NAMALWA (cell line): ENCODE results near the gene NAA30.
"Not testable (repeated sequence)": the region's sequence is repeated elsewhere in the genome, so short reads cannot be mapped to it uniquely, and the experiment has no call there.

Source experiments
- DNase-seq: peaks from one replicate; pipeline ENCODE4 v3.0.0-alpha.2; 2015; ENCODE audit warnings: low spot score

Gene NAA30

DNA sequence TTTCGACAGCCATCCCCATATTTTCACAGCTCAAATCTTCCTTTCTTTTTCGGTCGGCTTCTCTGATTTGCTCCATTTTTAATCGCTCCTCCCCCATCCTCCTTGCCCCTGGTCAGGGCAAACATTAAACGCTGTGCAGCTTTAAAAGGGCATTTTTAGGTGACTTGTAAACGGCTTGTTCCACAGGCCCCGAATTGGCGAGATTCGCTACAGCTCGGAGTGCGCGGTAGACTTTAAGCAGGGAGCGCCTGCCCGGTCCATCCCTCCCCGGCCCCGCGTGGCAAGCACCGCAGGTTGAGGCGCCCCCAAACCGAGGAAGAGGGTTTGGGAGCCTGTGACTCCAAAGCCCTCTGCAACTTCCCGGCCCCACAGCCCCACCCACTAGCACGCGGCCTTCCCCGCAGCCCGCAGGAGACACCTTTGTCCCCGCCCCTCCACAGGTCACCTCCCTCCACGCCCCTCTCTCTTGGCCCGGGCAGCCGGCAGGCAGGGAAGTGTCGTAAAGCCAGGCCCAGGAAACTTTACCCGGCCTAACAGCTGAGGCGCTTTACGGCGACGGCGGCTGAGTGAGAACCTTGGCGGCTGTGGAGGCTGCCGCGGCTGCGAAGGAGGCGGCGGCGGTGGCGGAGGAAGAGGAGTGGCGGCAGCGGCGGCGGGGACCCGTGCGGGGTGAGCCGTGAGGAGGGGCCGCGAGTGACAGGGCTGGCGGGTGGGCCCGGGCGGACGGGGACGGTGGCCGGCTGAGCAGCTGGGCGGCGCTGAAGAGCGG, at the start of gene NAA30:
Gene NAA30, plus strand, starts transcription at position 550 of the 769 bp plus-strand sequence. CDS start 372 bp downstream, outside the sequence.
- DNase-seq: peak; percentile 89

DNA sequence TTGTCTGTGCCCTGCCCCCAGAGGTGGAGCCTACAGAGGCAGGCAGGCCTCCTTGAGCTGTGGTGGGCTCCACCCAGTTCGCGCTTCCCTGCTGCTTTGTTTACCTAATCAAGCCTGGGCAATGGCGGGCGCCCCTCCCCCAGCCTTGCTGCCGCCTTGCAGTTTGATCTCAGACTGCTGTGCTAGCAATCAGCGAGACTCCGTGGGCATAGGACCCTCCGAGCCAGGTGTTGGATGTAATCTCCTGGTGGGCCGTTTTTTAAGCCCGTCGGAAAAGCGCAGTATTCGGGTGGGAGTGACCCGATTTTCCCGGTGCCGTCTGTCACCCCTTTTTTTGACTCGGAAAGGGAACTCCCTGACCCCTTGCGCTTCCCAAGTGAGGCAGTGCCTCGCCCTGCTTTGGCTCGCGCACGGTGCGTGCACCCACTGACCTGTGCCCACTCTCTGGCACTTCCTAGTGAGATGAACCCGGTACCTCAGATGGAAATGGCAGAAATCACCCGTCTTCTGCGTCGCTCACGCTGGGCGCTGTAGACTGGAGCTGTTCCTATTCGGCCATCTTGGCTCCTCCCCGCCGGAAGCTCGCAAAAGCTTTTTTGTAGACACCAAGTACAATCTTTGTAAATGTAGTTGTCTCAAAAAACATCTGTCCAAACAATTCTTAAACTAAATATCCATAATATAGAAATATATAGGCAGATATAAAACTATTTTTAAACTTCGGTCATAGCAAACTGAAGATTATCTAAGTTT, 46.7 kb upstream of the NAA30 start:
- DNase-seq: not testable (repeated sequence)

DNA sequence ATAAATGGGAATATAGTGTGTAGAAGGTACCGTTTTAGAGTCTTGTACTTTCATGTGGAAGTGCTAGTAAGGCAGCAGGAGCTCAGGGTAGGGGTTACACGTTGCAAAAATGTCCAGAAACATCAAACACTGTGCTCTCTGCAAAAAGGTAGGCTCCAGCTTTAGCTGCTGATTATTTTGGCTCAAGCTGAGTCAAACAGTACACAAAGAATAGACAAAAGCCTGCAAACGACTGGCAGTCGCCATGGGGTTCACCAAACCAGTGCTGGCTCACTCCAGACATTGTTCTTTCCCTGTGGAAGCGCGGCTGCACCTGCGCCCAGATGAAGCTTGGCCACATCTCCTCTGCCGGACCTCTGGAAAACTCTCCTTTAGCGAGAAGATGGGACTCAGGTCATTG, 45.3 kb upstream of the NAA30 start:
- DNase-seq: no peak

DNA sequence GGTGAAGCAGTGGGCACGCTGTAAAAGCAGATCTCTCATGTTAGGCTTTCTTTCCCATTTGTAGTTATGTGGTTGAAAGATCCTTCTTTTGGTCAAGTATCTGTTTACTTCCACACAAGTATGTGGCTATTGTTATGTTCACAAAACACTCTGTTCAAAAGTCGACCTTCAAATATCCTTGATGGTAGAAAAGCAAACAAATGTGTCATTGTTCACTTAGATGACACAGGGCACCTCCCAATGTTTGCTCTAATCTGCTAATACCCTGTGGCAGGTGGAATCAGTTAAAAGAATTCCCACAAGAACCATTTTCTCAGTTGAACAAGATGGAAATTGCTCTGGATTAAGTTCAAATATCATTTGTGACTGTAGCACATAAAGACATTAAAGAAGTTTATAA, 43.6 kb upstream of the NAA30 start:
- no peak for DNase-seq

DNA sequence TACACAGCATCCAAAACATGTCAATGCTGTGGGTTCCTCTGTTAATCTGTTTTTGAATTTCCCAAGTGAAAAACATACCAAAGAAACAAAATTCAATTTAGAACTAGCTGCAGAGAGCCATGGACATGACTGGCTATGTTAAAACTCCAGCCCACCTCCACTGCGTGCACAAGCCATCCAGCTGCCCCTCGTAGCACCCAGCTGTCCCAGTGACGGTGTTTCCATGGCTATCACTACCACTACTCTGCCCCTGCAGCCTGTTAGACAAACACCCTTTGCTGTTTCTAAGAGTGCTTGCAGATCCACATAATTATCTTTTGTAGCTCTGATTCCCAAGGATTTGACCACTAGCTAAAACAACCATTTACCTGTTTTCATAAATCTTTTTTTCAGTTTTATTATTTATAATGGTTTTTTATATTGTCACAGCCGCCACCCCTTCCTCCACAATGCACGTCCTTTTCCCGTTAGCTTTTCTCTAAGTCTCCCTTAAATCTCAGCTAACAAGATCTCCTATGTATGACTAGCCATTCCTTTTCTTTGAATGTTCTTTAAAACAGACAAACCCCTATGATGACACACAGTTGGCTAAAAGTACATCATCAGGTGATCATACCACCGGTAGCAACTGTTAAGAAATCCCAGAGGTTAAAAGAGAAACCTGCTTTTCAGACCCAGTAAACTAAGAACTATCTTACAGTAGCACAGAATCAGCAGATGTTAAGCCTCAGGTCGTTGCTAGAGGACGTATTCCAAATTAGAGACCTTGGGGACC, 37.8 kb upstream of the NAA30 start:
- no peak for DNase-seq

DNA sequence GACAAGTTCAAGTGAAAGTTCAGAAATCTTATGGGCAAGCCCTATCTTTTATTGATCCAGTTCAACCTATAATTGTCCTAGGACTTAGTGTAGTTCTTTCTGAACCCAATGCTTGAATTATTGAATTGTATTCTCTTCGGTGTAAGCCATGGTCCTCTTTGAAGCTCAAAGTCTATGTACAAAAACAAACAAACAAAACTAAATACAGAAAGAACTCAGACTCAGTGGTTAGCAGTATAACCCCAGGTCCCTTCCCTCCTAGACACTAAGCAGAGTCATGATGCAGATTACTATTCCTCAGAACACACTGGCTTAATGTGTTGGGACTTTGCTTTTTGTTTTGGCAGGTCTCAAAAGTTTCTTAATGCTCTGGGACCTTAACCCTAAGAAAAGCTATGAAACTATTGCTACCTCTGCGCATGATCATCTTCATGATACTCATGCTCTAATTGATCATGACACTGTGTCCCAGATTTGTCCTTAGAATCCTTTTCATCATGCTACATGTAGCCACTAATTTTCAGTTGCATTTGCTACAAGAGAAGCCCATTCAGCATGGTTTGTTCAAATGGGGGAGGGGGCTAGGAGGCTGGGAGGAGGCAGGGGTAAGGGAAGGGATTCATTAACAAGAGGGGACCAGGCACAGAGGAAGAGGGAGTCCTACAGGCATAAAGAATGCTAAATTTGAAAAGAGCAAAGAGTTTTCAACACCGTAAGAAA, 35.1 kb upstream of the NAA30 start:
- DNase-seq: no peak

DNA sequence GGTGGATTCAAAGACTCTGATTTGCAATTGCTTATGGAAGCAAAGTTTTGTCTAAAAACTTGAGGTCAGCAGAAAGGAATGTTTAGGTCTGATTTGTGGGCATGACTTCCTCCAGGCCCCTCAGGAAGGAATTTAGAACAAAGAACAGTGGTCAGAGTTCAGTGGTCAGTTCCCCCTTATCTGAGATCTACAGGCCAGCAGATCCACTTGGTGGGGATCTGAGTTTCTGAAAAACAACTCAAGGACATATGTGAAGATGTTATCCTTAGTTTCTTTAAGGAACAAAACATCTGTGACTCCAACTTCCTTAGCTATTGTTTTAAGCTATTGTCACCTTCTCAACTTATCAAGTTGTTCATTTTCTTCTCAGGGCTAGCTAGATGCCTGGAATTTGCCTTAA, 28.0 kb upstream of the NAA30 start:
- DNase-seq: no peak

DNA sequence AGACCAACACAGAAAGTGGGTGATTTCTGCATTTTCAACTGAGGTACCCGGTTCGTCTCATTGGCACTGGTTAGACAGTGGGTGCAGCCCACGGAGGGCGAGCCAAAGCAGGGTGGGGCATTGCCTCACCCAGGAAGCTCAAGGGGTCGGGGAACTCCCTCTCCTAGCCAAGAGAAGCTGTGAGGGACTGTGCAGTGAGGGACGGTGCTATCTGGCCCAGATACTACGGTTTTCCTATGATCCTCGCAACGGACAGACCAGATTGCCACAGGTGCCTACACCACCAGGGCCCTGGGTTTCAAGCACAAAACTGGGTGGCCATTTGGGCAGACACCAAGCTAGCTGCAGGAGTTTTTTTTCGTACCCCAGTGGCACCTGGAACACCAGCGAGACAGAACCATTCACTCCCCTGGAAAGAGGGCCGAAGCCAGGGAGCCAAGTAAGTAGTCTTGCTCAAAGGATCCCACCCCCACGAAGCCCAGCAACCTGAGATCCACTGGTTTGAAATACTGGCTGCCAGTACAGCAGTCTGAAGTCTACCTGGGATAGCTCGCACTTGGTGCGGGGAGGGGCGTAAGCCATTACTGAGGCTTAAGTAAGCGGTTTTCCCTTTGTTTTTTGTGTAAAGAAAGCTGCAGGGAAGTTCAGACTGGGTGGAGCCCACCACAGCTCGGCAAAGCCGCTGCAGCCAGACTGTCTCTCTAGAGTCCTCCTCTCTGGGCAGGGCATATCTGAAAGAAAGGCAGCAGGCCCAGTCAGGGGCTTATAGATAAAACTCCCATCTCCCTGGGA, 25.5 kb upstream of the NAA30 start:
- no peak for DNase-seq

DNA sequence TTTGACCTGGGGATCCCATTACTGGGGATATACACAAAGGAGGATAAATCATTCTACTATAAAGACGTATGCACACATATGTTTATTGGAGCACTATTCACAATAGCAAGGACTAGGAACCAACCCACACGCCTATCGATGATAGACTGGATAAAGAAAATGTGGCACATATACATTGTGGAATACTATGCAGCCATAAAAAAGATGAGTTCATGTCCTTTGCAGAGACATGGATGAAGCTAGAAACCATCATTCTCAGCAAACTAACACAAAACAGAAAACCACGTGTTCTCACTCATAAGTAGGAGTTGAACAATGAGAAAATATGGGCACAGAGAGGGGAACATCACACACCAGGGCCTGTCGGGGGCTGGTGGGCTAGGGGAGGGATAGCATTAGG, 20.2 kb upstream of the NAA30 start:
- not testable (repeated sequence) for DNase-seq

DNA sequence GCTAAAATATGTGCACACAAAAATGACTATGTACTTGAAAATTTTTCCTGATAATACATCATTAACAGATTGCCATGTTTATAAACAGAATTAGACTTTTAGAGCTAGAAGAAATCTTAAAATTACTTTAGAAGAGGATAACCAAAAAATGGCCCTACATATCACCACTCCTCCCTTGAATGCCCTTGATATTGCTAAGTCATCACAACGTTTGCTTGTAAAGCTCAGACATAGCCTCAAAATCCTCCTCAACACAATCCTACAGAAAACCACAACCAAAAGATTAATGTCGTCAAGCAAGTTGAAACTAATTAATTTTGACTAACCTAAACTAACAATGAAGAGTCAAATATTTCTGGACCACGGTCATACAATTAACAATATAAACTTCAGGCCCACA, 19.4 kb upstream of the NAA30 start:
- DNase-seq: no peak

DNA sequence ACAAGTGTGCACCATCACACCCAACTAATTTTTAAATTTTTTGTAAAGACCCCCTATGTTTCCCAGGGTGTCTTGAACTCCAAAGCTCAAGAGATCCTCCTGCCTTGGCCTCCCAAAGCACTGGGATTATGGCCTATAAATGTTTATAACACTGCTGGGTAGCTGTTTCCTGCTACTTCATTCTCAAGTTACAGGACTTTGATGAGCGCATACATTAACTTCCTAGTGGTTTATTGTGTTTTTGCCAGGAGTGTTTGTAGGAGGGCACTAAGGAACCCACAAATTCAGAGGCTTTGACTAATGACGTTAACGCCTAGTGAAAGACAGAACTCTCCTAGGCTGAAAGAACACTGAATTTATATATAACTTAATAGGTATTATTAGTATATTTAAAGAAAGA, 15.2 kb upstream of the NAA30 start:
- no peak for DNase-seq

DNA sequence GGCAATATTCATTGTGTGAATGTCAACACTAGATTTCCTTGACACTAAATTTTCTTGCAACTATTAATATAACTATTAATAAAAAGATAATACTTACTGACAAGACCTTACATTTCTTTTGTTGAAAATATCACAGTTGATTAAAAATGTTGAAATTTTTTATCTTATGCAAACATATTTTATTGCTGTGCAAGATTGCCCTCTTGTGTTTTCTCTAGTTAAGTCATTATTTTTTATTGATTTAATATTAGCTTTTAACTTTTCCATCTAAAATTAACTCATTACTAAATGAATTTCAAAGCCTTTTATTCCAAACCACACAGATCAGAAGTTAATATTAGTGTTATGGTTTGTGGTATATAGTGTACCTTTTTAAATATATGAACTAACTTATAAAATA, 11.7 kb upstream of the NAA30 start:
- no peak for DNase-seq

DNA sequence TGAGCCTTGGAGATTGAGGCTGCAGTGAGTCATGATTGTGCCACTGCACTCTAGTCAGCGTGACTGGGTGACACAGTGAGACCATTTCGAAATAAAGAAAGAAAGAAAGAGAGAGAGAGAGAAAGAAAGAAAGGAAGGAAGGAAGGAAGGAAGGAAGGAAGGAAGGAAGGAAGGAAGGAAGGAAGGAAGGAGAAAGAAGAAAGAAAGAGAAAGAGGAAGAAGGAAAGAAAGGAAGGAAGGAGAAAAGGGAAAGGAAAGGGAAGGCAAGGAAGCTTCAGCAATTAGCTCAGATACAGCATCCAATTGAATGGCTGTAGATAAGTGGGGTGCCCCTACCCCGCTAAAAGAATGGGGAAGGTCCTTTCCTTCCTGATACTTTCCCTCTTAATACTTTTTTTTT, 9.5 kb upstream of the NAA30 start:
- DNase-seq: no peak

DNA sequence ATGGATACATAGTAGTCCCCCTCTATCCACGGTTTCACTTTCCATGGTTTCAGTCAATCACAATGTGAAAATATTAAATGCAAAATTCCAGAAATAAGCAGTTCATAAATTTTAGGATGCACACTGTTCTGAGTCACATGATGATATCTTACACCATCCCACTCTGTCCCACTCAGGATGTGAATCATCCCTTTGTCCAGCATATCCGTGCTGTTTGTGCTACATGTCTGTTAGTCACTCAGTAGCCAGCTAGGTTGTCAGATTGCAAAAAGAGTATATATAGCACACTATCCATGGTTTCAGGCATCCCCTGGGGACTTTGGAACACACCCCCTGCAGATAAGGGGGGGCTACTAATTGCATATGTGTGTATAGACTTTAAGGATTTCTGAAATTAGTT, 8.1 kb upstream of the NAA30 start:
- DNase-seq: no peak

DNA sequence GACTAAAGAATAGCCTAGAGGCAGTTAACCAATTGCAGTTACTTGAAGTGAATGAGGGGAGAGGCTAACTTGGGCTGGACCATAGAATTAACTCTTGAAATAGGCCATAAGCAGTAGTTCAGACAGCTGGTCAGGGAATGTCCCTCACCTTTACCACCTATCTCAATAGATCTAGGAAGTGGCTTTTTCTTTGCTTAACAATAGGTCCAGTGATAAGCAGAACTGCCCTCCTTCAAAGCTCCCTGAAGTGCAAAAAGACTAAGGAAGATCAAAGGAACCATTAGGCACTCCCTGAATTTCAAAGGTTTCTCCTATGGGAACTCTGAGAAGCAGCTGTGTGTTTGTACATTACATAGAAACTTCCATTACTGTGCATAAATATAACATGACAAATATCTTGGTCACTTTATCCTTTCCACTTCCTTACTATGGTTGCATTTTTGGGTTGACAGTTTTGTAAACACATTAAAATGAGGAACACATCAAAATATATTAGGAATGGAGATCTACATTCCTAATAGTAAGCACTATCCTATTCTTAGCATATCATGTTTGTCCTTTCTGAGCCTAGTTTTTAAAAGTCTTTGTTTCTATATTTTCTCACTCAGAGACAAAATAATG, 7.2 kb upstream of the NAA30 start:
- no peak for DNase-seq

DNA sequence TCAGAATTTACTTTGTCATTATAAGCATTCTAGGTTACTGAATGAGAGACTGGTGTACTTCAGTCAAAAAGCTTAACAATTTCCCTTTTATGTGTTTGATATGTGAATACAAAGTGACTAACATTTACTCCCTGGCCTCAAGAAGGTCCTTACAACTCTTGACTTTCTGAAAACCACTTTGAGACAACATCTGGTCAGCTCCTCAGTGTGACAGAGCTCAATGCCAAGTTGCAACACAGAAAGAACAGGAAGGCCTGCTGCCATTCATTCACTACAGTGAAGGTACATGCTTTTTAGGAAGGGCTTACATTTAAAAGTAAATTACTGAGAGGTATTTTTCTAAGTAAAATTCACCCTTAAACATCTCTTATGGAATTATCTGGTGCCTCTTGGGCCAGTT, 2.3 kb upstream of the NAA30 start:
- DNase-seq: no peak

DNA sequence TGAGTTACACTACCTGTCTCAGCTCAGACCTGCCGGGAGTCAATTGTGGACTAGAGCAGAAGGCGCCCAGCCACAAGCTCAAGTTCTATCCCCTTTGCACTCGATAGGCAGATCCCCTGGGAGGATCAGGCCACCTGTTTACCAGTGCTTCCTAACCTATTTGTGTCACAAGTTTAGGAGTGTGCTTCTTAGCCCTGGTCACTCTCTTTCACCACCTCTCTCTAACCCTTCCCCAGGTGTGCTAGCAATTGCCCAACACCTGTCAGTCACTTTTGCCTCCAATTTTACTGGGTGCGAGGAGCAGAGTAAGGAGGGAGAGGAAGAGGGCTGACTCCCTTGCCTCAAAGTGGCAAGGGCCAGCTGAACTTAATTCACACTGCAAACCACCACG, 745 bp upstream of the NAA30 start:
- DNase-seq: no peak

DNA sequence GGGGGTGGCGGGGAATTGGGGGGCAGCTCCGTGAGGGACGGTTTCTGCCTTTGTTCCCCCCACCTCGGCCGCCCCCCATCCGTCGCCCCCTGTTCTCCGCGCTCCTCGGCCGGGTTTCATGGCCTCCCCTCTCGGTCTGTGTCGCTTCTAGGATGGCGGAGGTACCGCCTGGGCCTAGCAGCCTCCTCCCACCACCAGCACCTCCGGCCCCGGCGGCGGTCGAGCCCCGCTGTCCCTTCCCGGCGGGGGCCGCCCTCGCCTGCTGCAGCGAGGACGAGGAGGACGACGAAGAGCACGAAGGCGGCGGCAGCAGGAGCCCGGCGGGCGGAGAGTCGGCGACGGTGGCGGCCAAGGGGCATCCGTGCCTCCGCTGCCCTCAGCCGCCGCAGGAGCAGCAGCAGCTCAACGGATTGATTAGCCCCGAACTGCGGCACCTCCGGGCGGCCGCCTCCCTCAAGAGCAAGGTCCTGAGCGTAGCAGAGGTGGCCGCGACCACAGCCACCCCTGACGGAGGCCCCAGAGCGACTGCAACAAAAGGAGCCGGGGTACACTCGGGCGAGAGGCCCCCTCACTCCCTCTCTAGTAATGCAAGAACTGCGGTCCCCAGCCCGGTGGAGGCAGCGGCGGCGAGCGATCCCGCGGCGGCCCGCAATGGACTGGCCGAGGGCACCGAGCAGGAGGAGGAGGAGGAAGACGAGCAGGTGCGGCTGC, 575 bp downstream of the NAA30 start:
- peak; percentile 17 for DNase-seq

DNA sequence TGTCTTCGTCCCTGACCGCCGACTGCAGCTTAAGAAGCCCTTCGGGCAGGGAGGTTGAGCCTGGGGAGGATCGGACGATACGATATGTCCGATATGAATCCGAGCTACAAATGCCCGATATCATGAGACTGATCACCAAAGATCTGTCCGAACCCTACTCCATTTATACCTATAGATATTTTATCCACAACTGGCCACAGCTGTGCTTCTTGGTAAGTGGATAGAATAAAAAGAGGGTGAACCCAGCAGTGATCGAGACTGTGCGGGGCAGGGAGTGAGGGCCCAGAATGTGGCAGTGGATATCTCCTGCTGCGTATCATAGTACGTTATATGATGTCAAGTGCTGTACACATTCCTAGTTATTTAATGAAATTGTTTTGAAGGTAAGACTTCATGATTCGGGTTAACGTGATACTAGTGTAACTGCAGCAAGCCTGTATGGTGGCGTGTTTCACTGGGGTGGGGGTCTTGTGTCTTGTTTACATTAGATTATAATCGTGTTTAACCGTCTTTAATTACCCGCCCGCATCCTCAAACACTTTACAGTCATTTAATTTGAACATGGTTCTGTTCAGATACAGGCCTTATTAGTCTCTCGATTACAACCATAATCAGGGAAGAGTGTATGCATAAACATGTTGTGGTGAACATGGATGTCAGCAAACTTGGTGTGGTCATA, 1.3 kb downstream of the NAA30 start:
- DNase-seq: peak; percentile 1

DNA sequence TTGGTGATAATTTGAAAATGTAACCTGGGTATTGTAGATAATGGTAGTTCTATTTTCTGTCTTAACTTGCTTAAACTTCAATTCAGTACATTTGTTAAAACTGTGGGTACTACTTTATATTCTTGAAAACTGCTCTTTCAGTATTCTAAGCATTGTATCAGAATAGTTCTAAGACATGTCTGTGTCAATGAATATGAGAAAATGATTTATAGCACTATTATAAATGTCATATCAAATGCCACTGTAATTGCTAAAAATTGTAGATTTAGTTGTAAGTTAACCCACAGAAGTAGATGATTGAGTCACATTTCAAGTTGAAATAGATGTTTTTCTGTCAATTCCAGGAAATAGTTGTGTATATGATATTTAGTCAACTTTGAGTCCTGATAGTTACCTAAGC, 2.4 kb downstream of the NAA30 start:
- no peak for DNase-seq
